Hindlimb muscle (tissue), 1 donor: ENCODE measurements around the gene DHX30. TPM values are rescaled to one million over a fixed set of nuclear protein-coding genes. Genes with fewer than 3 reads are reported as not detected.
"Not testable (repeated sequence)": the region's sequence is repeated elsewhere in the genome, so short reads cannot be mapped to it uniquely, and the experiment has no call there.

Experiments used
- DNase-seq: peaks from one replicate; pipeline ENCODE4 v3.0.0-alpha.2; 2013
- polyA plus RNA-seq: library from polyadenylated mRNA; unstranded; fragments of 120-200 nt; gene quantifications from one replicate; pipeline ENCODE4 v1.2.1, GENCODE V29; 2013; ENCODE audit not compliant: insufficient read length

Gene DHX30
- 44.7 TPM for polyA plus RNA-seq

- DNase-seq: peak; percentile 93
Measured at GRCh38 chr3:47802734-47803479, at the start of gene DHX30. Gene DHX30, plus strand, starts transcription at chr3:47803138. Its CDS starts 7,546 bp downstream, at chr3:47810684.

GRCh38 chr3:47758261-47759025 lies 44.5 kb upstream of the DHX30 start:
- DNase-seq: no peak

- DNase-seq: not testable (repeated sequence)
Measured at GRCh38 chr3:47760207-47760606, 42.7 kb upstream of the DHX30 start.

GRCh38 chr3:47761046-47761445 lies 41.9 kb upstream of the DHX30 start:
- DNase-seq: no peak

GRCh38 chr3:47762233-47762632 lies 40.7 kb upstream of the DHX30 start:
- no peak for DNase-seq

- no peak for DNase-seq
Measured at GRCh38 chr3:47766186-47766585, 36.8 kb upstream of the DHX30 start.

- DNase-seq: no peak
Measured at GRCh38 chr3:47772047-47772446, 30.9 kb upstream of the DHX30 start.

- no peak for DNase-seq
Measured at GRCh38 chr3:47772788-47773187, 30.1 kb upstream of the DHX30 start.

- DNase-seq: no peak
Measured at GRCh38 chr3:47778746-47779145, 24.2 kb upstream of the DHX30 start.

- peak; percentile 53 for DNase-seq
Measured at GRCh38 chr3:47780741-47781684, 21.9 kb upstream of the DHX30 start.

- peak; percentile 99 for DNase-seq
Measured at GRCh38 chr3:47781685-47782445, 21.1 kb upstream of the DHX30 start, which contains the start of gene SMARCC1. Gene SMARCC1, minus strand, starts transcription at chr3:47781893. Its CDS starts 96 bp downstream, at chr3:47781797.

GRCh38 chr3:47782446-47783308 lies 20.3 kb upstream of the DHX30 start:
- DNase-seq: no peak

- no peak for DNase-seq
Measured at GRCh38 chr3:47783673-47784072, 19.3 kb upstream of the DHX30 start.

- DNase-seq: no peak
Measured at GRCh38 chr3:47791193-47791855, 11.6 kb upstream of the DHX30 start.

- DNase-seq: no peak
Measured at GRCh38 chr3:47792699-47793098, 10.2 kb upstream of the DHX30 start.

GRCh38 chr3:47794544-47794943 lies 8.4 kb upstream of the DHX30 start:
- no peak for DNase-seq

GRCh38 chr3:47799733-47800132 lies 3.2 kb upstream of the DHX30 start:
- DNase-seq: no peak

- DNase-seq: no peak
Measured at GRCh38 chr3:47803480-47804025, 615 bp downstream of the DHX30 start.

GRCh38 chr3:47804577-47804976 lies 1.6 kb downstream of the DHX30 start:
- DNase-seq: no peak
